TTC549 (cell line): ENCODE measurements around the gene TUBGCP6.

ENCODE experiments used
- FAIRE-seq: peaks from 2 replicates; lab custom pipeline; 2012; peaks lifted over from hg19 to GRCh38; lab: Jason Lieb, UNC

The TUBGCP6 gene

GRCh38 chr22:50244420-50245213 lies at the start of gene TUBGCP6:
Gene TUBGCP6 (minus strand): TSS chr22:50245023. CDS start chr22:50244459, 564 bp downstream.
- no peak for FAIRE-seq

- FAIRE-seq = no peak
Measured at GRCh38 chr22:50294319-50294656, 49.5 kb upstream of the TUBGCP6 start.

GRCh38 chr22:50293441-50294318 lies 48.9 kb upstream of the TUBGCP6 start:
- no peak for FAIRE-seq

GRCh38 chr22:50292643-50293440 lies 48.0 kb upstream of the TUBGCP6 start:
- FAIRE-seq = no peak

GRCh38 chr22:50289942-50290630 lies 45.3 kb upstream of the TUBGCP6 start:
- no peak for FAIRE-seq

GRCh38 chr22:50289151-50289941 lies 44.5 kb upstream of the TUBGCP6 start:
- no peak for FAIRE-seq

GRCh38 chr22:50287731-50288130 lies 42.9 kb upstream of the TUBGCP6 start:
- FAIRE-seq = no peak

GRCh38 chr22:50286701-50287318 lies 42.0 kb upstream of the TUBGCP6 start:
- FAIRE-seq = no peak

- no peak for FAIRE-seq
Measured at GRCh38 chr22:50286275-50286674, 41.5 kb upstream of the TUBGCP6 start.

- FAIRE-seq = no peak
Measured at GRCh38 chr22:50285568-50286229, 40.9 kb upstream of the TUBGCP6 start.

- FAIRE-seq = no peak
Measured at GRCh38 chr22:50284479-50284878, 39.7 kb upstream of the TUBGCP6 start.

GRCh38 chr22:50283821-50284220 lies 39.0 kb upstream of the TUBGCP6 start:
- no peak for FAIRE-seq

GRCh38 chr22:50282361-50283155 lies 37.7 kb upstream of the TUBGCP6 start:
- FAIRE-seq = no peak

GRCh38 chr22:50281957-50282356 lies 37.1 kb upstream of the TUBGCP6 start:
- no peak for FAIRE-seq

- no peak for FAIRE-seq
Measured at GRCh38 chr22:50281384-50281760, 36.5 kb upstream of the TUBGCP6 start.

- FAIRE-seq = no peak
Measured at GRCh38 chr22:50280708-50281383, 36.0 kb upstream of the TUBGCP6 start.

- no peak for FAIRE-seq
Measured at GRCh38 chr22:50280022-50280707, 35.3 kb upstream of the TUBGCP6 start.

- FAIRE-seq = no peak
Measured at GRCh38 chr22:50278956-50279619, 34.3 kb upstream of the TUBGCP6 start.
